Measurements from ENCODE around the gene DPYSL3.

Gene DPYSL3

GRCh38 chr5:147451193-147451592, 58.7 kb downstream of the DPYSL3 start:
- no peak for DNase-seq (ENCODE audit: low read depth, low spot score)
- no peak overlapping the region for H3K4me3 ChIP-seq (ENCODE audit: low read length)

GRCh38 chr5:147450606-147451005, 59.3 kb downstream of the DPYSL3 start:
- H3K4me3 ChIP-seq (ENCODE audit: low read length), result no peak overlapping the region
- no peak for DNase-seq (ENCODE audit: low read depth, low spot score)

DNA sequence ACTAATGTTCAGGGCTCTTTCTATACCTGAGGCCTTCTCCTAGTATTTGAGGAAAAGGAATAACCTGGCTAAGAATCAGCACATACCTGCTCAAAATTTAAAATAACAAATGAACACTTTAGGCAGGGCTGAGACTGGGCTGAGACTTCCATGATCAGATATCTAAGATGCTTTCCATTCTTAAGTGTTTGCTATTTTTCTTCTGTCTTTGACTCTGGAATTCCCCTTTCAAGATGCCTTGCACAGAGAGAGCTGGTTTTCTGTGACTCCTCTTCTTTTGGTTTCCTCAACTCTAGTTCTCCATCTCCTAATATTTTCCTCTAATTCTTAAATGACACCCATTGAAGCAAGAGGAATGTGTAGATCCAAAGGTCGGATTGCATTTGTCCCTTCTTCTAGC, 61.1 kb downstream of the DPYSL3 start:
- H3K4me3 ChIP-seq (ENCODE audit: low read length), result no peak overlapping the region
- no peak for DNase-seq (ENCODE audit: low read depth, low spot score)

- DNase-seq (ENCODE audit: low read depth, low spot score), result no peak
- H3K4me3 ChIP-seq (ENCODE audit: low read length), result no peak overlapping the region
These were observed 63.3 kb downstream of the DPYSL3 start for GRCh38 chr5:147446523-147446922.

DNA sequence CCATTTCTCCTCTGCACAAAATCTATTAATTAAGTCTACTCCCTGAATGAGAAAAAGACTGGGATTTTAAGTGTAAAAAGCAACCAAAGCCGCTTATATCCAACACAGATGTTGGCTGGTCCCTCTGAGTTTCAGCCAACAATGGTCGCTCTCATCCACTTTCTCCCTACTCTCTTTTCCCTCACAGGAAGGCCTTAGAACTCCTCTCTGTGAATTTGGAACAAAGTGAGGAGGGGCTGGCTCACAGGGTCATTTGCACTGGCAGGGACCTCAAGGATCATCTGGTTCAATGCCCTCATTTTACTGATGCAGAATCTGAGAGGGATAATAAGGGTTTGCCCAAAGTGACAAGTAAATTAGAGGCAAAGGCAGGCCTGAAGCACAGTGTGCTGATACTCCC, 64.0 kb downstream of the DPYSL3 start:
- DNase-seq (ENCODE audit: low read depth, low spot score), result no peak
- H3K4me3 ChIP-seq (ENCODE audit: low read length), result no peak overlapping the region

GRCh38 chr5:147445090-147445489, 64.8 kb downstream of the DPYSL3 start:
- no peak for DNase-seq (ENCODE audit: low read depth, low spot score)

GRCh38 chr5:147442224-147442623, 67.6 kb downstream of the DPYSL3 start:
- H3K4me3 ChIP-seq (ENCODE audit: low read length), result no peak overlapping the region
- DNase-seq (ENCODE audit: low read depth, low spot score), result no peak

More at GRCh38 chr5:147445090-147445489, 64.8 kb downstream of the DPYSL3 start:
- no peak overlapping the region for H3K4me3 ChIP-seq (ENCODE audit: low read length)

DNA sequence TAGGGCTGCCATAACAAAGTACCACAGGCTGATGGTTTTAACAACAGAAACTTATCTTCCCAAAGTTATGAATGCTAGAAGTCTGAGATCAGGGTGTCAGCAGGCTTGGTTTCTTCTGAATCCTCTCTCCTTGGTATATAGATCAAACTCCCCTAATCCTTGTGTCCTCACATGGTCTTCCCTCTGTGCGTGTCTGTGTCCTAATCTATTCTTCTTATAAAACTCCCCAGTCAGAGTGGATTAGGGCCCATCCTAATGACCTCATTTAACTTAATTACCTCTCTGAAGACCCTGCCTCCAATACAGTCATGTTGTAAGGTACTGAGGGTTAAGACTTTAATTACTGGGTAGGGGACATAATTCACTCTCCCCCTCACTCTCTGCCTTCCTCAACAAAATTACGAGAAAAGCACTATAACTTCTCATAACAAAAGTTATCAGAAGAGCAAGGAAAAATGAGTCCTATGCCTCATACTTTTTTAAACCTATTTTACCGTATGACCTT, 68.6 kb downstream of the DPYSL3 start:
- H3K4me3 ChIP-seq (ENCODE audit: low read length), result no peak overlapping the region
- DNase-seq (ENCODE audit: low read depth, low spot score), result no peak

- H3K4me3 ChIP-seq (ENCODE audit: low read length), result no peak overlapping the region
- DNase-seq (ENCODE audit: low read depth, low spot score), result no peak
These were observed 70.6 kb downstream of the DPYSL3 start for GRCh38 chr5:147439254-147439653.

DNA sequence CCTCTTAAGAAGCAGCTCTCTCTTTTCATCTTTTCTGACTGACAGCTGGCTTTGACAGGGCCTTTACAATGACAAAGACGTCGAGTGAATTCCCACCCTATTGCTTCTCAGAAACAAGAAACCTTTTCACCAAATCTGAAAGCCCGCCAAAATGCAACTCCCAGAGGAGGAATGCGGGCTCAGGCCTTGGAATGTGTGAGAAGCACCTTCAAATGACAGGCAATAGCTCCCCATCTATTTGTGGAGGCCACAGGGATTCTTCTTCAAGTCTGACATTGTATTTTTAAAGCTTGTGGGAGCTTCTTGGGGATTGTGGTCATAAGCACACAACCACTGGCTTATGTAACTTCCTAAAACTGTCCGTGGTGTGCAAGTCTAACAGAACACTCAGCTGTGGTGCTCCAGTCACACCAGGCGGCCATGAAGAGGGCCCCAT, 72.7 kb downstream of the DPYSL3 start:
- no peak overlapping the region for H3K4me3 ChIP-seq (ENCODE audit: low read length)
- DNase-seq (ENCODE audit: low read depth, low spot score), result no peak

DNA sequence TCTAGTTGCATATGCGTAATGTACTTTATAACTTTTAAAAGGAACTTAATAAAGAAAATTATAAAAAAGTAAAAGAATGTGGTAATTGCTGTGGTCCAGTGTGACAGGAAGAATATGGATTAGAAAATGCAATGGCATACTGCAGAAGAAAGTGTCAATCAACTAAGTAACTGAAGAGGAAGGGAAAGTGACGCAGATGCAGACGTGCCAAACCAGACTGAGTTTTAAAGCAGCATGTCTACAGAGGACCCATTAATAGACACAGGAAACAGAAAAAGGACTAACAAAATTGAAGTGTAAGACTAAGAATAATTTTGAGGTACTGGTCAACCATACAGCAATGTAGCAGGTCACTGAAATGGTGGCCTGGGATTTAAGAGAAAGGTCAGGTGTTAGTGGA, 73.3 kb downstream of the DPYSL3 start:
- DNase-seq (ENCODE audit: low read depth, low spot score), result no peak
- H3K4me3 ChIP-seq (ENCODE audit: low read length), result no peak overlapping the region

DNA sequence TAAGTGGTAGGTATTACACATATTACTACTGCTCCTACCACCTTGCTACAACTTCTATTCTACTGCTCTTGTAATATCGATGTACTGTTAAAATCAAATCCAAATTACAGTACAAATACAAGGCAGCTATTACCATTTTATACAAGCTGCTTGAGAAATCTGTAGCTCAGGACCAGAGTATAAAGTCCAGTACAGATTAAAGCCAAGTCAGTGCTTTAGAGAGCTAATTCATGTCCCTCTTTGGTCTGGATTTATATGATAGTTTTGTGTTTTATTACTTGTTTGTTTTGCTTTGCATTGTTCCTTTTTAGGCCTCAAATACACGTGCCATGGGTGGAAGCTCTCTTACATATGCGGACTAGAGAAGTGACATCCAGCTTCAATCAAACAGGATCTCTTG, 75.8 kb downstream of the DPYSL3 start:
- no peak overlapping the region for H3K4me3 ChIP-seq (ENCODE audit: low read length)

GRCh38 chr5:147432323-147432722, 77.5 kb downstream of the DPYSL3 start:
- no peak overlapping the region for H3K4me3 ChIP-seq (ENCODE audit: low read length)
- DNase-seq (ENCODE audit: low read depth, low spot score), result no peak

More for the DNA sequence above, 75.8 kb downstream of the DPYSL3 start:
- DNase-seq (ENCODE audit: low read depth, low spot score), result no peak

DNA sequence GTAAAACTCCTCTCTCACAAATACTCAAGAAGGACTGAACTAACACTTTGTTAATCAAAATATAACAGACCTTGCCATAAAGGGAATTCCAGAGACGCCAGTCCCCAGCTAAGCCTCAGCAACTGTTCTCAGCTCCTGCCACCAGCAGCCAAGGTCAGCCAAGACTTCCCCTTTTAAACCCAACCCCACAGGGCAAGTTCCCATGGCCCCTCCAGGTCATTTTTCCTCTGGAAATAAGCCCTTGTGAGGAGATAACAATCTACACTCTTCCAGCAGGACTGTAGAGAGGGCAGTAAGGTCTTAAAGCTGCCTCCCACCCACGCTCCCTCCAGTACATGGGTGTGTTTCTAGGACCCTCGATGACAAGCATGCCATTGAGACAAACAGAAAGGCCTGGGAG, 78.3 kb downstream of the DPYSL3 start:
- DNase-seq (ENCODE audit: low read depth, low spot score), result no peak
- H3K4me3 ChIP-seq (ENCODE audit: low read length), result no peak overlapping the region

- no peak overlapping the region for H3K4me3 ChIP-seq (ENCODE audit: low read length)
- DNase-seq (ENCODE audit: low read depth, low spot score), result no peak
These were observed 79.2 kb downstream of the DPYSL3 start for GRCh38 chr5:147430628-147431027.

DNA sequence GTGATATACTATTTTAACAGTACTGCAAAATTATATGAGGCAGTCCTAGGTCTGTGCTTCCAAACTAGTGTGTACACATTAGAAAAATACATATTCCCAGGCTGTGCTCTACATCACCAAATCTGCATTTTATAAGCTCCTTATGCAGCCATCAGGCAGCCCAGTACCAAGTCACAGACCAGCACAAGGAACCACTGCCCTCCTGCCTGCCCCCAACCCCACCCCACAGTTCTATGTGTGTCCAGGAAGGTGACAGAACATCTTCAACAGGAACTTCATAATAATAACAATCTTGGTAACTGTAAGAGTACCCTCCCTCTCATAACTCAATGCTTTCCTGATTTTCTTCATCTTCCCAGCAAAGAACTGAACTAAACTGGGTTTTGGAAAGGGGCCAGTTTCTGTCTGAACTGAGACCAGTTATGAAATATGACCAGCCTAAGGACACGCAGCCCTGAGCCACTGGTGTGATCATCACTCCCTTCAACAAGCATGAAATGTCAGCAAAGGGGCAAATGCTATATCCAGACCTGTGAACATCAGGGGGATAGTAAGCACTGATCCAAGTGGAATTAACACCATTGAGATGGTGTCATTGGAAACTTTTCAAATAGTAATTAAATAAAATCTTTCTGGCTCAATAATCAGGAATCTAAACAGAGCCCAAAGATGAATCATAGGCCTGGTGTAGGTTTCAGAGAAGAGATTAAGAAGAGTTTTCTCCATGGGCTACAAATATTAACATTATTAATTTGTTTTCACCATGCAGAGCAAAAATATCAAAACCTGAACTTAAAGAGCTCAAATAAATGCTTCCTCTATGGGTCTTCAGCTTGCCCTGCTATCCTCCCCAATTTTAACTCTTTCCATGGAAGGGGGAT, 82.1 kb downstream of the DPYSL3 start:
- no peak for DNase-seq (ENCODE audit: low read depth, low spot score)
- no peak overlapping the region for H3K4me3 ChIP-seq (ENCODE audit: low read length)

DNA sequence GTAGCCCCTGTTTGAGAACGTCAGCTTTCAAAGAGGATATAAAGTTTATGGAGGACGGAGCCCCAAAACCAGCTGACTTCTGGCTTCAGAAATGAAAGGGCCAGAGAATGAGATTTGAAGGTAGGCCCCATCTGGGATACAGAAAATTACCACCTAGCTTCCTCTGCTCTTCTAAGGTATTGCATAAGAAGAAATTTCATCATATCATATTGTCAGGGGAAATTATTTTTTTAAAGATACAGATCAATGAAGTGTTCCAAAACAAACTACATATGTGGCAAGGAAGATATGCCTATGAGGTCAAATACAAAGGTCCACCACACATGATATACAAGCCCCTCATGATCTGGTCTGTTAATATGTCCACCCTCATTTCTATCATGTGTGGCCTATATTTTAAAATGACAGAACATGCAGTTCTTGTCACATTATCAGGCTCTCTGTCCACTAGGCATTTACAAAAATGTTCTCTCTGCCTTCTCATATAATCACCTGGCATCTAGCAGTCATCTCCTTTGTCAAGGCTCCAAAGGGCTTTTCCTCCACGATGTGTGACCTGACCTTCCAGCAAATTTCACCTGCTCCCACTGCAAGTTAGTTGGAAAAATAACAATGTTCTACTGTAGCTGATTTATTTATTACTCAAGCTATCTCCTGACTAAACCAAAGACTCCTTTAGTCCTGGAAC, 83.1 kb downstream of the DPYSL3 start:
- no peak for DNase-seq (ENCODE audit: low read depth, low spot score)
- no peak overlapping the region for H3K4me3 ChIP-seq (ENCODE audit: low read length)

GRCh38 chr5:147418613-147419012, 91.3 kb downstream of the DPYSL3 start:
- no peak overlapping the region for H3K4me3 ChIP-seq (ENCODE audit: low read length)
- no peak for DNase-seq (ENCODE audit: low read depth, low spot score)

DNA sequence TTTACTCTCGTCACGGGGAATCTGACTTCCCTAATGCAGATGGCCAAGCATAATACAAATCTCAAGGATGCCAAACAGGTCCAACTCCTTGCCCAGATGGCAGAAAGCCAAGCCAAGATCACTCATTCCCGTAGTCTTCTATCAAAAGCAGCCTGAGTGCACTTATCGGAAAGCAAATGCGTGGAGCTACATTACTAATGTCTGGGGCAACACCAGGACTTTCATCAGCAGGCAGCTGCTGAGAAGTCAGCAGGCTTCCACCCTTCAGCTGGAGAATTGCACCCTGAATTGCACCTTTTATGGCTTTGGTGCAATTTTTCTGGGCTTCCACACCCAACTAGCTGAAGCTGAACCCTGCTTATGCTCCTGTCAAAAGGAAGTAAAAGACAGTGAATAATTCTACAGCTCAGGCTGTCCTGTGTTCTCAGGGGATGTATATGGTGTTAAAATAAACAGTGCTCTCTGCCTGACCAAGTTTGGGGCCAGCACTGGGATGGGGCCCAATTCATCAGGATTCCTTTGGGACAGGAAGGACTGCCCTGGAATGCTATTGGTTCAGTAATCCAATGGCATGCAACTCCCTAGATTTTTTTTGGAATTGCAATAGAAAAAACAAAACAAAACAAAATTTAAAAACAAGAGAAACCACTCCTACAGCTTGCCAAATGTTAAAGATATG, 92.6 kb downstream of the DPYSL3 start:
- no peak overlapping the region for H3K4me3 ChIP-seq (ENCODE audit: low read length)
- DNase-seq (ENCODE audit: low read depth, low spot score), result no peak

- no peak for DNase-seq (ENCODE audit: low read depth, low spot score)
- no peak overlapping the region for H3K4me3 ChIP-seq (ENCODE audit: low read length)
These were observed 94.2 kb downstream of the DPYSL3 start for GRCh38 chr5:147415651-147416050.
